Measurements from ENCODE around the gene PLAU. TPM values are rescaled to one million over a fixed set of nuclear protein-coding genes. Genes with fewer than 3 reads are reported as not detected.

Gene PLAU
- total and polyA plus RNA-seq, 9 of the 15 experiments (the other 6 are each of a cell fraction or from before 2014, with no cell fraction given) = 2.1 to 16.9 (median 3.3) TPM

DNA sequence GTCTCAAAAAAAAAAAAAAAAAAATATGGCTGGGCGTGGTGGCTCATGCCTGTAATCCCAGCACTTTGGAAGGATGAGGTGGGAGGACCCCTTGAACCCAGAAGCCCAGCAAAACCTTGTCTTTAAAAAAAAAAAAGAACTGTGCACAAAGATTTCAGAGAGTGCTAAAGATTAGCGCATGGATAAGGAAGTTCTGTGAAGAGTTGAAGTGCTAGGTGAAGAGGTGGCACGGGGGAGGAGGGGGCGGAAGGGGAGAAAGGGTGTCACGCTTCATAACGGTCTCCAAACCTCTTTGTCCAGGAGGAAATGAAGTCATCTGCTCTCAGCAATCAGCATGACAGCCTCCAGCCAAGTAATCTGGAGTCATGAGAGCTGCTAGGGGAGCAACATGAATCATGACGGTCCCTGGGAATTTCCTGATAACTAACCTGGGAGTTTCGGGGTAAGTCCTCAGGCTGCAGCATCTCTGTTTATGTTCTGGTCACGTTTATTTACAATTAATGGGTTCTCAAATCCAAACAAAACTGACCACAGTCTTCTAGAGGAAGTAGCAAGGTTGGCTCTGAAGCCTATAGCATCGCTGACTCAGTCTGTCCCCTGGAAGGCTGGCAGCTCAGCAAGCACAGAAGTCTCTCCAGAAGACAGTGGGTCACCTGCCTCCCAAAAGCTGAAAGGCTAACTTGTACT lies 1.9 kb upstream of the PLAU start (continued):
- TF ChIP-seq, protein P1, sequence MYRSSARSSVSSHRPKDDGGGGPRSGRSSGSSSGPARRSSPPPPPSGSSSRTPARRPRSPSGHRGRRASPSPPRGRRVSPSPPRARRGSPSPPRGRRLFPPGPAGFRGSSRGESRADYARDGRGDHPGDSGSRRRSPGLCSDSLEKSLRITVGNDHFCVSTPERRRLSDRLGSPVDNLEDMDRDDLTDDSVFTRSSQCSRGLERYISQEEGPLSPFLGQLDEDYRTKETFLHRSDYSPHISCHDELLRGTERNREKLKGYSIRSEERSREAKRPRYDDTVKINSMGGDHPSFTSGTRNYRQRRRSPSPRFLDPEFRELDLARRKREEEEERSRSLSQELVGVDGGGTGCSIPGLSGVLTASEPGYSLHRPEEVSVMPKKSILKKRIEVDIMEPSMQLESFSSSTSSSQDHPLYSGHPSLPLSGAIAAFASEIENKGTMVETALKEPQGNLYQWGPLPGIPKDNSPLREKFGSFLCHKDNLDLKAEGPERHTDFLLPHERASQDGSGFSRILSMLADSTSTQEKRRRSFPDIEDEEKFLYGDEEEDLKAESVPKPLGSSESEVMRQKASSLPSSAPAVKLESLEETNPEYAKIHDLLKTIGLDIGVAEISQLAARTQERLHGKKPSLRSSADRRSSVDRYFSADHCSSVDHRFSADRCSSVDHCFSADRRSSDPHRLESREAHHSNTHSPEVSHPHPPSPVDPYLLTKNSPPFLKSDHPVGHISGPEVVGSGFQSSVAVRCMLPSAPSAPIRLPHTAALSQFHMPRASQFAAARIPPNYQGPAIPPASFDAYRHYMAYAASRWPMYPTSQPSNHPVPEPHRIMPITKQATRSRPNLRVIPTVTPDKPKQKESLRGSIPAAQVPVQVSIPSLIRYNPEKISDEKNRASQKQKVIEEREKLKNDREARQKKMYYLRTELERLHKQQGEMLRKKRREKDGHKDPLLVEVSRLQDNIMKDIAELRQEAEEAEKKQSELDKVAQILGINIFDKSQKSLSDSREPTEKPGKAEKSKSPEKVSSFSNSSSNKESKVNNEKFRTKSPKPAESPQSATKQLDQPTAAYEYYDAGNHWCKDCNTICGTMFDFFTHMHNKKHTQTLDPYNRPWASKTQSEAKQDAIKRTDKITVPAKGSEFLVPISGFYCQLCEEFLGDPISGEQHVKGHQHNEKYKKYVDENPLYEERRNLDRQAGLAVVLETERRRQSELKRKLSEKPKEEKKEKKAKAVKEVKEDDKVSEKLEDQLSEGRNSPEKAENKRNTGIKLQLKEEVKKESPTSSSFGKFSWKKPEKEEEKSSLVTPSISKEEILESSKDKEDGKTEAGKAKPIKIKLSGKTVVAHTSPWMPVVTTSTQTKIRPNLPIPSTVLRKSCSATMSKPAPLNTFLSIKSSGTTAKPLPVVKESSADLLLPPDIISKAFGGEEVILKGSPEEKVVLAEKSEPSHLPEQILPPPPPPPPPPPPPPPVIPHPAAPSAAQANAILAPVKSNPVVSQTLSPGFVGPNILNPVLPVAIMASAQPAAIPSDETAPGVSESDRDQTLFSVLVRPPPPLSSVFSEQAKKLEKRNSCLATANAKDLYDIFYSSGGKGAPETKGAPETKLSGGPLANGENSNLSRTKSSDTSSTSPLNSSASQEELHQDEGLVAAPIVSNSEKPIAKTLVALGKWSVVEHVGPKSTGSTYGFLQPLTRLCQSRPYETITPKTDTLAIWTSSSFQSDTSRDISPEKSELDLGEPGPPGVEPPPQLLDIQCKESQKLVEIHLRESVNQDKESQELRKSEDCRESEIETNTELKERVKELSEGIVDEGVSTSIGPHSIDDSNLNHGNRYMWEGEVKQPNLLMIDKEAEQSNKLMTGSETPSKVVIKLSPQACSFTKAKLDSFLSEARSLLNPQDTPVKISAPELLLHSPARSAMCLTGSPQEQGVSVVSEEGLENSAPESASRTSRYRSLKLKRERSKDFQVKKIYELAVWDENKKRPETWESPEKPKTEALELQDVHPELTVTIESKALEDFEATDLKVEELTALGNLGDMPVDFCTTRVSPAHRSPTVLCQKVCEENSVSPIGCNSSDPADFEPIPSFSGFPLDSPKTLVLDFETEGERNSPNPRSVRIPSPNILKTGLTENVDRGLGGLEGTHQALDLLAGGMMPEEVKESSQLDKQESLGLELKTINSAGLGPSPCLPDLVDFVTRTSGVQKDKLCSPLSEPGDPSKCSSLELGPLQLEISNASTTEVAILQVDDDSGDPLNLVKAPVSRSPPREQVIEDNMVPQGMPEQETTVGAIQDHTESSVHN (IDR thresholded peaks at IDR 0.05; ENCODE audit: borderline replicate concordance in 1 of 2, low read depth in 1 of 2) = peak in 1 of 2 experiments; percentile 82; a peak in 2 of 4 replicates
- TF ChIP-seq FOXJ2 (tag; IDR thresholded peaks at IDR 0.05) (no peak), HNRNPLL (IDR thresholded peaks at IDR 0.05; ENCODE audit: low read depth, low read length, poor library complexity, severe bottlenecking) (no peak), CCNT2 (IDR thresholded peaks at IDR 0.05; ENCODE audit: borderline replicate concordance, extremely low read depth, insufficient read length, low read depth, low read length) (no peak), FOXA1 (IDR thresholded peaks at IDR 0.05; ENCODE audit: borderline replicate concordance) (no peak), XRCC4 (IDR thresholded peaks at IDR 0.05; ENCODE audit: extremely low read depth, insufficient read depth, insufficient read length) (no peak)
- TF ChIP-seq, protein P2, sequence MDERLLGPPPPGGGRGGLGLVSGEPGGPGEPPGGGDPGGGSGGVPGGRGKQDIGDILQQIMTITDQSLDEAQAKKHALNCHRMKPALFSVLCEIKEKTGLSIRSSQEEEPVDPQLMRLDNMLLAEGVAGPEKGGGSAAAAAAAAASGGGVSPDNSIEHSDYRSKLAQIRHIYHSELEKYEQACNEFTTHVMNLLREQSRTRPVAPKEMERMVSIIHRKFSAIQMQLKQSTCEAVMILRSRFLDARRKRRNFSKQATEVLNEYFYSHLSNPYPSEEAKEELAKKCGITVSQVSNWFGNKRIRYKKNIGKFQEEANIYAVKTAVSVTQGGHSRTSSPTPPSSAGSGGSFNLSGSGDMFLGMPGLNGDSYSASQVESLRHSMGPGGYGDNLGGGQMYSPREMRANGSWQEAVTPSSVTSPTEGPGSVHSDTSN (CRISPR knock-in tag; IDR thresholded peaks at IDR 0.05; ENCODE audit: low read depth) = no peak
- TF ChIP-seq, protein P2 (tag; conservative IDR thresholded peaks at IDR 0.05; ENCODE audit: low read depth) = peak; percentile 70
- TF ChIP-seq, protein P3, sequence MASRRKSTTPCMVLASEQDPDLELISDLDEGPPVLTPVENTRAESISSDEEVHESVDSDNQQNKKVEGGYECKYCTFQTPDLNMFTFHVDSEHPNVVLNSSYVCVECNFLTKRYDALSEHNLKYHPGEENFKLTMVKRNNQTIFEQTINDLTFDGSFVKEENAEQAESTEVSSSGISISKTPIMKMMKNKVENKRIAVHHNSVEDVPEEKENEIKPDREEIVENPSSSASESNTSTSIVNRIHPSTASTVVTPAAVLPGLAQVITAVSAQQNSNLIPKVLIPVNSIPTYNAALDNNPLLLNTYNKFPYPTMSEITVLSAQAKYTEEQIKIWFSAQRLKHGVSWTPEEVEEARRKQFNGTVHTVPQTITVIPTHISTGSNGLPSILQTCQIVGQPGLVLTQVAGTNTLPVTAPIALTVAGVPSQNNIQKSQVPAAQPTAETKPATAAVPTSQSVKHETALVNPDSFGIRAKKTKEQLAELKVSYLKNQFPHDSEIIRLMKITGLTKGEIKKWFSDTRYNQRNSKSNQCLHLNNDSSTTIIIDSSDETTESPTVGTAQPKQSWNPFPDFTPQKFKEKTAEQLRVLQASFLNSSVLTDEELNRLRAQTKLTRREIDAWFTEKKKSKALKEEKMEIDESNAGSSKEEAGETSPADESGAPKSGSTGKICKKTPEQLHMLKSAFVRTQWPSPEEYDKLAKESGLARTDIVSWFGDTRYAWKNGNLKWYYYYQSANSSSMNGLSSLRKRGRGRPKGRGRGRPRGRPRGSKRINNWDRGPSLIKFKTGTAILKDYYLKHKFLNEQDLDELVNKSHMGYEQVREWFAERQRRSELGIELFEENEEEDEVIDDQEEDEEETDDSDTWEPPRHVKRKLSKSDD (conservative IDR thresholded peaks at IDR 0.05; ENCODE audit: low read length) = no peak

Data from K562 (cell line).